Activated T-helper 1 cell treated with anti-CD3 and anti-CD28 coated beads, Interleukin-12 subunit alpha, Interleukin-12 subunit beta, Interleukin-2, Interleukin-4 antibody, amounts not matched to agents 30 ng/mL and 10 ng/mL and 1 ng/mL, durations not matched to agents 14 hours and 24 hours and 36 hours (primary cell): ENCODE results near the gene PRR5L. TPM values are rescaled to one million over a fixed set of nuclear protein-coding genes. Genes with fewer than 3 reads are reported as not detected.
A peak's percentile ranks its signal among the peaks of the same experiment; 100 is the strongest.
"Not testable (repeated sequence)": the region's sequence is repeated elsewhere in the genome, so short reads cannot be mapped to it uniquely, and the experiment has no call there.

Source experiments
- DNase-seq: peaks from one replicate; pipeline ENCODE4 v3.0.0; 2021; ENCODE audit warnings: low spot score
- H3K27ac Mint-ChIP-seq: one replicate; pipeline ENCODE4 v1.8.0; 2021; ENCODE audit warnings: mild to moderate bottlenecking, mixed read lengths
- H3K27me3 Mint-ChIP-seq: one replicate; pipeline ENCODE4 v1.8.0; 2022; ENCODE audit warnings: mild to moderate bottlenecking, moderate library complexity, mixed read lengths; ENCODE audit not compliant: insufficient read depth
- H3K36me3 Mint-ChIP-seq: one replicate; pipeline ENCODE4 v1.8.0; 2021; ENCODE audit warnings: low read depth, mixed read lengths
- H3K4me1 Mint-ChIP-seq: one replicate; pipeline ENCODE4 v1.8.0; 2021; ENCODE audit warnings: low read depth, mixed read lengths
- H3K4me3 Mint-ChIP-seq: one replicate; pipeline ENCODE4 v1.8.0; 2021; ENCODE audit warnings: mild to moderate bottlenecking, moderate library complexity, mixed read lengths
- H3K9me3 Mint-ChIP-seq: one replicate; pipeline ENCODE4 v1.8.0; 2021; ENCODE audit warnings: mixed read lengths
- intact Hi-C: fragments of 100-400 bp; cut with micrococcal nuclease; formaldehyde crosslinking; loops from one replicate; pipeline ENCODE4 v1.15.1; 2024
- total RNA-seq: library from RNA; stranded (reverse); gene quantifications from 2 replicates; pipeline ENCODE4 v1.2.3, GENCODE V29; 2022

Gene PRR5L
- total RNA-seq, 1 donor from 2014 or later, result 64.0 TPM

- peaks cover 5% of the 10 kb centered on the region for H3K4me1 Mint-ChIP-seq
Measured at GRCh38 chr11:36467916-36468315, 171.8 kb downstream of the PRR5L start.

GRCh38 chr11:36469063-36469462, 173.0 kb downstream of the PRR5L start:
- DNase-seq, result no peak
- Mint-ChIP-seq H3K27ac (no peak overlapping the region), H3K9me3 (no peaks in the 10 kb centered on the region), H3K27me3 (no peaks in the 10 kb centered on the region), H3K4me1 (peaks cover 5% of the 10 kb centered on the region), H3K36me3 (peaks cover 40% of the 10 kb centered on the region), H3K4me3 (no peak overlapping the region)
- intact Hi-C loops, result no loop called here

More at GRCh38 chr11:36467916-36468315, 171.8 kb downstream of the PRR5L start:
- no peak overlapping the region for H3K27ac Mint-ChIP-seq
- H3K4me3 Mint-ChIP-seq, result no peak overlapping the region
- H3K9me3 Mint-ChIP-seq, result no peaks in the 10 kb centered on the region
- no peaks in the 10 kb centered on the region for H3K27me3 Mint-ChIP-seq
- intact Hi-C loops, result no loop called here
- peaks cover 43% of the 10 kb centered on the region for H3K36me3 Mint-ChIP-seq
- no peak for DNase-seq

GRCh38 chr11:36469881-36470802, 174.1 kb downstream of the PRR5L start:
- H3K27ac Mint-ChIP-seq, result no peak overlapping the region
- no peaks in the 10 kb centered on the region for H3K4me1 Mint-ChIP-seq
- H3K4me3 Mint-ChIP-seq, result no peak overlapping the region
- DNase-seq, result no peak
- no peaks in the 10 kb centered on the region for H3K9me3 Mint-ChIP-seq
- intact Hi-C loops, result no loop called here
- H3K27me3 Mint-ChIP-seq, result no peaks in the 10 kb centered on the region
- H3K36me3 Mint-ChIP-seq, result peaks cover 29% of the 10 kb centered on the region

- Mint-ChIP-seq H3K4me3 (no peak overlapping the region), H3K9me3 (no peaks in the 10 kb centered on the region), H3K27me3 (no peaks in the 10 kb centered on the region), H3K27ac (no peak overlapping the region), H3K36me3 (peaks cover 20% of the 10 kb centered on the region), H3K4me1 (no peaks in the 10 kb centered on the region)
- DNase-seq, result no peak
- intact Hi-C loops, result no loop called here
Measured at GRCh38 chr11:36471577-36471976, 175.5 kb downstream of the PRR5L start.

GRCh38 chr11:36475192-36475591, 179.1 kb downstream of the PRR5L start:
- no peaks in the 10 kb centered on the region for H3K9me3 Mint-ChIP-seq
- peaks cover 6% of the 10 kb centered on the region for H3K4me1 Mint-ChIP-seq
- intact Hi-C loops, result no loop called here
- H3K27me3 Mint-ChIP-seq, result no peaks in the 10 kb centered on the region
- H3K27ac Mint-ChIP-seq, result no peak overlapping the region
- H3K4me3 Mint-ChIP-seq, result no peak overlapping the region
- peaks cover 22% of the 10 kb centered on the region for H3K36me3 Mint-ChIP-seq
- DNase-seq, result no peak

GRCh38 chr11:36478700-36479329, 182.7 kb downstream of the PRR5L start:
- peak; percentile 14 for DNase-seq
- H3K27me3 Mint-ChIP-seq, result no peaks in the 10 kb centered on the region
- intact Hi-C loops, result loop anchor here (1.0 to 2.0 kb wide), 5 partner anchors 14 to 187 kb away; no protein-coding TSS in a partner anchor
- no peak overlapping the region for H3K4me3 Mint-ChIP-seq
- no peak overlapping the region for H3K27ac Mint-ChIP-seq
- peaks cover 19% of the 10 kb centered on the region for H3K36me3 Mint-ChIP-seq
- no peaks in the 10 kb centered on the region for H3K9me3 Mint-ChIP-seq
- peaks cover 11% of the 10 kb centered on the region for H3K4me1 Mint-ChIP-seq

- H3K36me3 Mint-ChIP-seq, result peaks cover 17% of the 10 kb centered on the region
- no peak overlapping the region for H3K4me3 Mint-ChIP-seq
- H3K9me3 Mint-ChIP-seq, result no peaks in the 10 kb centered on the region
- intact Hi-C loops, result no loop called here
- DNase-seq, result no peak
- peaks cover 11% of the 10 kb centered on the region for H3K4me1 Mint-ChIP-seq
- H3K27me3 Mint-ChIP-seq, result no peaks in the 10 kb centered on the region
- no peak overlapping the region for H3K27ac Mint-ChIP-seq
Measured at GRCh38 chr11:36480833-36481232, 184.7 kb downstream of the PRR5L start.

- DNase-seq, intact Hi-C loops: not testable (repeated sequence)
Measured at GRCh38 chr11:36483042-36483441, 187.0 kb downstream of the PRR5L start.

GRCh38 chr11:36485298-36486002, 189.4 kb downstream of the PRR5L start:
- intact Hi-C loops, result no loop called here
- no peak for DNase-seq
- Mint-ChIP-seq H3K4me1 (peaks cover 16% of the 10 kb centered on the region), H3K27me3 (no peaks in the 10 kb centered on the region), H3K9me3 (no peaks in the 10 kb centered on the region), H3K27ac (no peak overlapping the region), H3K4me3 (no peak overlapping the region), H3K36me3 (peaks cover 36% of the 10 kb centered on the region)

More at GRCh38 chr11:36483042-36483441, 187.0 kb downstream of the PRR5L start:
- Mint-ChIP-seq H3K4me1 (peaks cover 16% of the 10 kb centered on the region), H3K36me3 (peaks cover 20% of the 10 kb centered on the region)
- H3K4me3 Mint-ChIP-seq, H3K27me3 Mint-ChIP-seq, H3K9me3 Mint-ChIP-seq, H3K27ac Mint-ChIP-seq: not testable (repeated sequence)

GRCh38 chr11:36487619-36488018, 191.5 kb downstream of the PRR5L start:
- Mint-ChIP-seq H3K27ac (no peak overlapping the region), H3K27me3 (no peaks in the 10 kb centered on the region), H3K4me1 (peaks cover 25% of the 10 kb centered on the region), H3K9me3 (no peaks in the 10 kb centered on the region), H3K36me3 (peaks cover 53% of the 10 kb centered on the region), H3K4me3 (no peak overlapping the region)
- no peak for DNase-seq
- intact Hi-C loops, result no loop called here

- Mint-ChIP-seq H3K27me3 (no peaks in the 10 kb centered on the region), H3K36me3 (peaks cover 57% of the 10 kb centered on the region), H3K9me3 (no peaks in the 10 kb centered on the region), H3K27ac (no peak overlapping the region), H3K4me3 (no peak overlapping the region), H3K4me1 (peaks cover 27% of the 10 kb centered on the region)
- no peak for DNase-seq
- intact Hi-C loops, result no loop called here
Measured at GRCh38 chr11:36488096-36488495, 192.0 kb downstream of the PRR5L start.

GRCh38 chr11:36490026-36490806, 194.1 kb downstream of the PRR5L start:
- DNase-seq, result no peak
- intact Hi-C loops, result loop anchor here (5.0 kb wide), 1 partner anchor 873 kb away; the partner anchor contains the start of gene FJX1
- Mint-ChIP-seq H3K4me1 (peaks cover 25% of the 10 kb centered on the region), H3K27me3 (no peaks in the 10 kb centered on the region), H3K9me3 (no peaks in the 10 kb centered on the region), H3K4me3 (no peak overlapping the region), H3K27ac (no peak overlapping the region), H3K36me3 (peaks cover 56% of the 10 kb centered on the region)
